Gastrocnemius medialis (tissue), 4 donors: Measurements from ENCODE around the gene KLHL30. TPM values are rescaled to one million over a fixed set of nuclear protein-coding genes. Genes with fewer than 3 reads are reported as not detected.

Source experiments
- ATAC-seq, 2 donors: fragments of 150-250 bp; one replicate each; pipeline ENCODE4 v1.9.1; 2016
- DNase-seq, 2 donors: peaks; one replicate each; pipeline ENCODE4 v3.0.0-alpha.2; 2019
- H3K27ac ChIP-seq, 4 donors: fragments of 200-600 bp; sonication (generic); 1 replicate in 1 of 4; 2 replicates in 3 of 4; pipeline ENCODE4 v1.5.1; 2016 to 2018; ENCODE audit warnings: mild to moderate bottlenecking in 2 of 4, moderate library complexity in 1 of 4
- H3K27me3 ChIP-seq, 3 donors: fragments of 200-600 bp; sonication (generic) in 2 of 3; 1 replicate in 1 of 3; 2 replicates in 2 of 3; pipeline versions ENCODE4 v1.5.1 to v1.6.0; 2016 to 2019; ENCODE audit warnings: mild to moderate bottlenecking in 1 of 3, moderate library complexity in 1 of 3
- H3K36me3 ChIP-seq, 2 donors: fragments of 200-600 bp; sonication (generic) in 1 of 2; one replicate each; pipeline ENCODE4 v1.5.1; 2017 to 2018
- H3K4me1 ChIP-seq, 2 donors: fragments of 200-600 bp; sonication (generic) in 1 of 2; one replicate each; pipeline ENCODE4 v1.5.1; 2016 to 2017; ENCODE audit warnings: mild to moderate bottlenecking in 2 of 2
- H3K4me3 ChIP-seq, 4 donors: fragments of 200-600 bp; sonication (generic) in 3 of 4; 1 replicate in 1 of 4; 2 replicates in 3 of 4; pipeline ENCODE4 v1.5.1; 2016 to 2019; ENCODE audit warnings: mild to moderate bottlenecking in 2 of 4
- H3K9me3 ChIP-seq, 3 donors: fragments of 200-600 bp; sonication (generic) in 2 of 3; 1 replicate in 1 of 3; 2 replicates in 2 of 3; pipeline ENCODE4 v1.5.1; 2016 to 2019
- CTCF ChIP-seq, 5 experiments: fragments of 450-650 bp in 3 of 5; fragments of 200-600 bp in 2 of 5; sonication (generic) in 2 of 5; IDR thresholded peaks in 4 of 5; conservative IDR thresholded peaks in 1 of 5; 1 replicate in 4 of 5; 2 replicates in 1 of 5; pipeline ENCODE4 v1.5.1; 2016 to 2019; ENCODE audit warnings: antibody characterized with exemption in 5 of 5, mild to moderate bottlenecking in 3 of 5, moderate library complexity in 3 of 5
- POLR2A ChIP-seq, 2 donors: fragments of 450-650 bp; IDR thresholded peaks; one replicate each; pipeline ENCODE4 v1.6.1; 2017; ENCODE audit warnings: antibody characterized with exemption in 2 of 2, mild to moderate bottlenecking in 2 of 2, moderate library complexity in 2 of 2
- in situ Hi-C, 4 donors: fragments of 200-750 bp; cut with MboI; loops; one replicate each; pipeline versions ENCODE4 v1.15.0 to v1.8.0; 2017; ENCODE audit warnings: low sequenced_read_pairs in 4 of 4
- intact Hi-C: fragments of 100-400 bp; cut with DNase I; formaldehyde crosslinking; loops from one replicate; pipeline ENCODE4 v1.15.1; 2023; ENCODE audit warnings: low total_unique reads
- total RNA-seq, 4 donors: library from RNA; depleted of rRNA; stranded (reverse); fragments of >200 nt; gene quantifications; one replicate each; pipeline versions ENCODE4 v1.1.0 to v1.2.3, GENCODE V29; 2016

Gene KLHL30
- total RNA-seq, 4 donors from 2014 or later, result 37.9 to 224 (median 142) TPM

GRCh38 chr2:238096311-238097011, 42.0 kb upstream of the KLHL30 start:
- Histone ChIP-seq H3K4me1 (no peaks in the 10 kb centered on the region), H3K9me3 (no peaks in the 10 kb centered on the region), H3K27ac (no peak overlapping the region), H3K4me3 (no peak overlapping the region), H3K27me3 (no peaks in the 10 kb centered on the region), H3K36me3 (no peaks in the 10 kb centered on the region)
- TF ChIP-seq CTCF (IDR thresholded peaks at IDR 0.05 in 4 of 5, conservative IDR thresholded peaks at IDR 0.05 in 1 of 5), result no peak
- no peak for TF ChIP-seq POLR2A (IDR thresholded peaks at IDR 0.05)
- DNase-seq (no peak), ATAC-seq (no peak)
- intact Hi-C loops (no loop called here), in situ Hi-C loops (no loop called here)

- intact Hi-C loops, result no loop called here
- in situ Hi-C loops, result no loop called here
- H3K4me1 ChIP-seq, result no peaks in the 10 kb centered on the region
- no peak overlapping the region for H3K4me3 ChIP-seq
- H3K27me3 ChIP-seq, result no peaks in the 10 kb centered on the region
- no peaks in the 10 kb centered on the region for H3K9me3 ChIP-seq
- ATAC-seq (no peak), DNase-seq (no peak)
- no peak overlapping the region for H3K27ac ChIP-seq
- no peaks in the 10 kb centered on the region for H3K36me3 ChIP-seq
- TF ChIP-seq CTCF (IDR thresholded peaks at IDR 0.05 in 4 of 5, conservative IDR thresholded peaks at IDR 0.05 in 1 of 5) (no peak), POLR2A (IDR thresholded peaks at IDR 0.05) (no peak)
These were observed 41.1 kb upstream of the KLHL30 start for GRCh38 chr2:238097201-238097987.

- intact Hi-C loops (no loop called here), in situ Hi-C loops (no loop called here)
- ATAC-seq (peak; percentile 73 to 90), DNase-seq (peak in 1 of 2 donors; percentile 23)
- Histone ChIP-seq H3K27me3 (no peaks in the 10 kb centered on the region), H3K36me3 (no peaks in the 10 kb centered on the region), H3K27ac (no peak overlapping the region), H3K9me3 (no peaks in the 10 kb centered on the region), H3K4me1 (no peaks in the 10 kb centered on the region), H3K4me3 (no peak overlapping the region)
- TF ChIP-seq POLR2A (IDR thresholded peaks at IDR 0.05) (no peak), CTCF (IDR thresholded peaks at IDR 0.05 in 4 of 5, conservative IDR thresholded peaks at IDR 0.05 in 1 of 5) (no peak)
These were observed 40.2 kb upstream of the KLHL30 start for GRCh38 chr2:238097988-238098871.

- intact Hi-C loops, result no loop called here
- no peaks in the 10 kb centered on the region for H3K4me1 ChIP-seq
- in situ Hi-C loops, result no loop called here
- DNase-seq (no peak), ATAC-seq (peak in 1 of 2 donors; percentile 9)
- TF ChIP-seq POLR2A (IDR thresholded peaks at IDR 0.05) (no peak), CTCF (IDR thresholded peaks at IDR 0.05 in 4 of 5, conservative IDR thresholded peaks at IDR 0.05 in 1 of 5) (no peak)
- no peaks in the 10 kb centered on the region for H3K27me3 ChIP-seq
- no peaks in the 10 kb centered on the region for H3K9me3 ChIP-seq
- H3K27ac ChIP-seq, result peak overlapping the region in 1 of 4 donors; percentile 28
- H3K4me3 ChIP-seq, result no peak overlapping the region
- H3K36me3 ChIP-seq, result no peaks in the 10 kb centered on the region
These were observed 39.4 kb upstream of the KLHL30 start for GRCh38 chr2:238098901-238099713.
